A673 (cell line): Measurements from ENCODE around the gene NCR1.

Experiments
- EZH2 ChIP-seq: fragments of 200-600 bp; sonication (generic); IDR thresholded peaks from 2 replicates; pipeline ENCODE4 v1.6.1; 2017; ENCODE audit warnings: borderline replicate concordance, low read depth, mild to moderate bottlenecking, mixed read lengths, antibody characterized with exemption, low read length; ENCODE audit not compliant: poor library complexity, severe bottlenecking
- TF ChIP-seq, protein P1 (sequence below): fragments of 300-800, 200-600 bp; sonication (generic); conservative IDR thresholded peaks from 2 replicates; pipeline ENCODE4 v1.5.1; 2017; ENCODE audit warnings: low read depth, mild to moderate bottlenecking, antibody characterized with exemption, low read length, moderate library complexity, mixed read lengths

- TF ChIP-seq, protein P1, sequence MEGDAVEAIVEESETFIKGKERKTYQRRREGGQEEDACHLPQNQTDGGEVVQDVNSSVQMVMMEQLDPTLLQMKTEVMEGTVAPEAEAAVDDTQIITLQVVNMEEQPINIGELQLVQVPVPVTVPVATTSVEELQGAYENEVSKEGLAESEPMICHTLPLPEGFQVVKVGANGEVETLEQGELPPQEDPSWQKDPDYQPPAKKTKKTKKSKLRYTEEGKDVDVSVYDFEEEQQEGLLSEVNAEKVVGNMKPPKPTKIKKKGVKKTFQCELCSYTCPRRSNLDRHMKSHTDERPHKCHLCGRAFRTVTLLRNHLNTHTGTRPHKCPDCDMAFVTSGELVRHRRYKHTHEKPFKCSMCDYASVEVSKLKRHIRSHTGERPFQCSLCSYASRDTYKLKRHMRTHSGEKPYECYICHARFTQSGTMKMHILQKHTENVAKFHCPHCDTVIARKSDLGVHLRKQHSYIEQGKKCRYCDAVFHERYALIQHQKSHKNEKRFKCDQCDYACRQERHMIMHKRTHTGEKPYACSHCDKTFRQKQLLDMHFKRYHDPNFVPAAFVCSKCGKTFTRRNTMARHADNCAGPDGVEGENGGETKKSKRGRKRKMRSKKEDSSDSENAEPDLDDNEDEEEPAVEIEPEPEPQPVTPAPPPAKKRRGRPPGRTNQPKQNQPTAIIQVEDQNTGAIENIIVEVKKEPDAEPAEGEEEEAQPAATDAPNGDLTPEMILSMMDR, result no peak
- TF ChIP-seq EZH2, result no peak
Observed at GRCh38 chr19:54921082-54921481, 15.1 kb downstream of the NCR1 start.
